Gastroesophageal sphincter (tissue), 4 donors: Measurements from ENCODE around the gene ITPA. TPM values are rescaled to one million over a fixed set of nuclear protein-coding genes. Genes with fewer than 3 reads are reported as not detected.

Source experiments
- ATAC-seq: fragments of 150-250 bp; one replicate; pipeline ENCODE4 v1.9.1; 2016; ENCODE audit warnings: mild to moderate bottlenecking, moderate library complexity
- H3K27ac ChIP-seq, 4 donors: fragments of 200-600 bp; sonication (generic) in 3 of 4; 1 replicate in 3 of 4; 2 replicates in 1 of 4; pipeline ENCODE4 v1.5.1; 2016 to 2019
- H3K27me3 ChIP-seq: fragments of 200-600 bp; sonication (generic); one replicate; pipeline ENCODE4 v1.5.1; 2019
- H3K36me3 ChIP-seq, 2 donors: fragments of 200-600 bp; sonication (generic); one replicate each; pipeline ENCODE4 v1.5.1; 2019; ENCODE audit warnings: control low read depth in 1 of 2
- H3K4me1 ChIP-seq, 3 donors: fragments of 200-600 bp; sonication (generic); 1 replicate in 2 of 3; 2 replicates in 1 of 3; pipeline ENCODE4 v1.5.1; 2016 to 2019; ENCODE audit warnings: control low read depth in 2 of 3
- H3K4me3 ChIP-seq, 2 donors: fragments of 200-600 bp; sonication (generic); one replicate each; pipeline ENCODE4 v1.5.1; 2019; ENCODE audit warnings: mild to moderate bottlenecking in 1 of 2, moderate library complexity in 1 of 2
- H3K9me3 ChIP-seq, 3 donors: fragments of 200-600 bp; sonication (generic); one replicate each; pipeline ENCODE4 v1.5.1; 2017 to 2019; ENCODE audit warnings: control low read depth in 2 of 3
- CTCF ChIP-seq, 4 experiments: fragments of 200-600 bp in 2 of 4; fragments of 450-650 bp in 2 of 4; sonication (generic) in 1 of 4; IDR thresholded peaks; one replicate each; pipeline ENCODE4 v1.5.1; 2017 to 2019; ENCODE audit warnings: antibody characterized with exemption in 4 of 4, mild to moderate bottlenecking in 2 of 4, moderate library complexity in 2 of 4
- EP300 ChIP-seq: sonication (generic); formaldehyde crosslinking; IDR thresholded peaks from one replicate; pipeline ENCODE4 v1.6.1; 2017; ENCODE audit warnings: antibody characterized with exemption, mild to moderate bottlenecking
- POLR2A ChIP-seq, 2 donors: fragments of 450-650 bp; IDR thresholded peaks; one replicate each; pipeline ENCODE4 v1.6.1; 2017; ENCODE audit warnings: antibody characterized with exemption in 2 of 2, mild to moderate bottlenecking in 2 of 2, moderate library complexity in 1 of 2
- POLR2AphosphoS5 ChIP-seq: sonication (generic); formaldehyde crosslinking; IDR thresholded peaks from one replicate; pipeline ENCODE4 v1.6.1; 2017; ENCODE audit warnings: antibody characterized with exemption
- WGBS, 2 donors: methylation state at CpG; one replicate each; pipeline ENCODE4 v1.1.5; 2018; ENCODE audit warnings: low coverage in 1 of 2; 5-methylcytosine and 5-hydroxymethylcytosine counted together
- total RNA-seq, 4 donors: library from RNA; depleted of rRNA; stranded (reverse); fragments of >200 nt; gene quantifications; one replicate each; pipeline ENCODE4 v1.1.0, GENCODE V29; 2016

The ITPA gene
- total RNA-seq, 4 donors from 2014 or later: 23.5 to 26.8 (median 25.2) TPM

DNA sequence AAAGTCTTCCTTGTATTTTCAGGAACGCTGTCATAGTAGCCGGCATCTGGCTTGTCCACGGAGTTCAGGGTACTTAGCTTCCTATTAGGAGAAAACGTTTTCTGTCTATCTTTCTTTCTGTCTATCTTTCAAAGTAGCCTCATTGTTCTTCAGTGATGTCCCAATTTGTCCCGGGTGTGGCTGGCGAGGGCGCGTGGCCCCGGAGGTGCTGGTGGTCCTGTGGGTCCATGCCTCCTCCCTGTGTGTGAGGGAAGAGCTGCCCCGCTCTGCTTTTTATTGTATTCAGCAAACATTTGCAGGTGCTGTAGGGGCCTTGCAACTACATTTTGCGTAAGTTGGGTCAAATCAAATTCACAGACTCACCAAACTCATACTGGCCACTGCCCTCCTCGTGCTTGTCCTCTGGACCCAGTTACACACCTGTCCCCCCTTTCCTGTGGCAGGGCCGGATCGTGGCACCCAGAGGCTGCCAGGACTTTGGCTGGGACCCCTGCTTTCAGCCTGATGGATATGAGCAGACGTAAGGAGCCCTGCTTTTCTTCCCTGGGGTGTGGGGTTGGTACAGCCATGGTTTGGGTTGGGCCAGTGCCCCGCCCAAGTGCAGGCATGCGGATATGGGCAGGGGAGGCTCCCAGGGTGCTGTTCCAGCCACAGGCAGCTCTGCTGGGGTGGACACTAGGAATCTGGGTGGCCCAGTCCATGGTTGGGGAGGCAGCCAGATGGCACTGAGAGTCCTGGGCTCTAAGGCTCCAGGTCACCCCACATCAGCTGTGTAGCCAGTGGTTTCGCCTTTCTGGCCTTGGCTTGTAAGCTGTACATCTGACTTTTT is 12.3 kb downstream of the ITPA start:
- 86 to 96% methylated on average over 13 to 14 of the region's 18 CpGs for WGBS, 2 donors
- Histone ChIP-seq H3K36me3 (peaks cover 0 to 75% of the 10 kb centered on the region in 2 donors), H3K4me1 (peaks cover 0 to 8% (median 6%) of the 10 kb centered on the region in 3 donors), H3K9me3 (no peaks in the 10 kb centered on the region), H3K27ac (no peak overlapping the region), H3K4me3 (no peak overlapping the region), H3K27me3 (no peaks in the 10 kb centered on the region)
- TF ChIP-seq EP300 (no peak), POLR2AphosphoS5 (no peak), POLR2A (IDR thresholded peaks at IDR 0.05) (no peak), CTCF (IDR thresholded peaks at IDR 0.05) (no peak)
- no peak for ATAC-seq

DNA sequence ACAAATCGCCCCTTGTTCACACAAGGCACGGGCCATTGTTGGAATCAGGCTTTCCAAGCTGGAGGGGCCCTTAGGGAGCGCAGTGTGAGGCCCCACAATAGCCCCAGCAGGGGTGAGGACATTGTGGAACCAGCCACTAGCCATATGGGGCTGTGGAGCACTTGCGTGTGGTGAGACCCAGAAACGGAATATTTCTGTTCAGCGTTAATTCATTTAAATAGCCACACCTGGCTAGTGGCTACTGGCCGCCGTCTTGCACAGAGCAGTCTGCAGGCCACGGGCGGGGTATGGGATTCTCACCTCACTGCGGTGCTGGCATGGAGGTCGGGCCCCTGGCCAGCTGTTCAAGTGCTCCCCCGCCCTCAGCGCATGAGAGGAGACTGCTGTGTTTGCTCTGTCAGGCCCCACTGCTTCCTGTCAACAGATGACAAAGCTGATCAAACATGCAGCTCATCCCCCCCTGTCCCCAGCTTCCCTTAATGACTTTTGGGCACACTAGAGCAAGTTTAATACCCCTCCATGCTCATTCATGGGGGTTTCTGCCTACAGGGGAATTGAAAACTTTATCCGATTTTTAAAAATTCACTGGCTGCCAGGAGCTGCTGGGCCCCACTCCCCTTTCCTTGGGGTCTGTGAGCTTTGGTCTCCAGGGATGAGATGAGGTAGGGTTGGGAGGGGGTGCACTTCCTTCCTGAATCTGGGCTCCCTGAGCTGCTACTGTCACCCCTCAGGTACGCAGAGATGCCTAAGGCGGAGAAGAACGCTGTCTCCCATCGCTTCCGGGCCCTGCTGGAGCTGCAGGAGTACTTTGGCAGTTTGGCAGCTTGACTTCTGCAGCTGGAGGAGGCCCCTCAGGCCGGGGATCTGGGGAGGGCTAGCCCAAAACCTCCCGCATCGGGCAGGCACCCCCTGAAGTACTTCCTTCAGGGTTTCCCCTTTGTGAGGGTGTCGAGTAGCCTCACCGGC is 13.6 kb downstream of the ITPA start:
- H3K27ac ChIP-seq: no peak overlapping the region
- H3K4me3 ChIP-seq: no peak overlapping the region
- peaks cover 0 to 72% of the 10 kb centered on the region in 2 donors for H3K36me3 ChIP-seq
- 47% methylated on average over 3 of the region's 25 CpGs; no CpG with 5 or more reads in 1 of the 2 donors for WGBS, 2 donors
- TF ChIP-seq POLR2A (IDR thresholded peaks at IDR 0.05): no peak
- TF ChIP-seq POLR2AphosphoS5: no peak
- no peak for TF ChIP-seq CTCF (IDR thresholded peaks at IDR 0.05)
- TF ChIP-seq EP300: no peak
- H3K4me1 ChIP-seq: peaks cover 0 to 8% (median 6%) of the 10 kb centered on the region in 3 donors
- H3K9me3 ChIP-seq: no peaks in the 10 kb centered on the region
- H3K27me3 ChIP-seq: no peaks in the 10 kb centered on the region
- no peak for ATAC-seq

- Histone ChIP-seq H3K9me3 (no peaks in the 10 kb centered on the region), H3K4me1 (peaks cover 0 to 2% (median under 1%) of the 10 kb centered on the region in 3 donors), H3K27ac (no peak overlapping the region), H3K36me3 (peaks cover 0 to 69% of the 10 kb centered on the region in 2 donors), H3K27me3 (no peaks in the 10 kb centered on the region), H3K4me3 (no peak overlapping the region)
- 90% methylated on average over 3 of the region's 6 CpGs; no CpG with 5 or more reads in 1 of the 2 donors for WGBS, 2 donors
- no peak for TF ChIP-seq POLR2AphosphoS5
- TF ChIP-seq CTCF (IDR thresholded peaks at IDR 0.05): no peak
- no peak for ATAC-seq
Measured at GRCh38 chr20:3223651-3223993, 14.3 kb downstream of the ITPA start.

DNA sequence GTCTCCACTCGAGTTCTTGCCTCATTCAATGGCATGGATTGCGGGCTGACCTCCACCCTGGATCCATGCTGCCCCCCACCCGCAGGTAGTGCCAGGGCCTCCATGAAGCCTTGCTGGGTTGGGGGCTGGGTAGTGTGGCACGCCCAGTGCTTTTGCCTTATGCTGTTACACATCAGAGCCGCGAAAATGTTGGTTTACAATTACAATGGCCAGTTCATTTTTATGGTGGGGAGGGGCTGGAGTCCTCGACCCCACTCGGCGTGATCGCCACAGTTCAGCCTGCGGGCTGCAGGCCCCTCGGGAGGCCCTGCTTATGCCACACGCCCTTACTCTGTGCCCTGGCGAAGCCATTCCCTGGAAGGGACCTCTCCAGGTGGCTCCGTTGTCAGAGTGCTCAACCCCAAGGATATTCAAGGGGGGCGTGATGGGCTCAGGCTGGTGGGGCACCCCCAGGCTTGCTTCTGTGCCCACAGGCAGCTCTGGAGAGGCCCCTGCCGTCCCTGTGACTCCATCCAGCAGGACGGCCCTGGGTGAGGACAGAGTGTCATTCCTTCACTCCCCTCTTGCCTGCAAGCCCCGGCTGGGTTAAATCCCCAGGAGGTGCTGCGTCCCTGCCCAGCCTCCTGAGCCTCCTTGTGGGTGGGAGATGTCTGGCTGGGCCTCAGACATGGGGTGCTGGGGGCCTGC is 14.8 kb downstream of the ITPA start:
- Histone ChIP-seq H3K4me1 (no peaks in the 10 kb centered on the region), H3K27me3 (no peaks in the 10 kb centered on the region), H3K36me3 (peaks cover 0 to 69% of the 10 kb centered on the region in 2 donors), H3K4me3 (no peak overlapping the region), H3K9me3 (no peaks in the 10 kb centered on the region), H3K27ac (no peak overlapping the region)
- no peak for ATAC-seq
- no peak for TF ChIP-seq POLR2AphosphoS5
- TF ChIP-seq POLR2A (IDR thresholded peaks at IDR 0.05): no peak
- no peak for TF ChIP-seq CTCF (IDR thresholded peaks at IDR 0.05)
- no peak for TF ChIP-seq EP300
- 100% methylated on average over 2 of the region's 20 CpGs; no CpG with 5 or more reads in 1 of the 2 donors for WGBS, 2 donors
